GM23248 (cell line): ENCODE data around the gene TMEM61.

Experiments used
- EZH2 ChIP-seq: fragments of 200-600 bp; sonication (generic); IDR thresholded peaks from 2 replicates; pipeline ENCODE4 v1.6.1; 2018; ENCODE audit warnings: antibody characterized with exemption, mild to moderate bottlenecking; ENCODE audit not compliant: insufficient read depth, poor library complexity, severe bottlenecking
- EZH2phosphoT487 ChIP-seq: fragments of 200-600 bp; sonication (generic); IDR thresholded peaks from 2 replicates; pipeline ENCODE4 v1.6.1; 2018; ENCODE audit warnings: antibody characterized with exemption, moderate library complexity, mild to moderate bottlenecking, low read depth; ENCODE audit not compliant: insufficient read depth

- TF ChIP-seq EZH2 (no peak), EZH2phosphoT487 (no peak)
These were observed 25.1 kb upstream of the TMEM61 start for GRCh38 chr1:54955359-54955758.
